ENCODE data around the gene C4orf50.

Gene C4orf50

GRCh38 chr4:5892323-5893003 is 125.8 kb downstream of the C4orf50 start:
- TF ChIP-seq, protein P1, sequence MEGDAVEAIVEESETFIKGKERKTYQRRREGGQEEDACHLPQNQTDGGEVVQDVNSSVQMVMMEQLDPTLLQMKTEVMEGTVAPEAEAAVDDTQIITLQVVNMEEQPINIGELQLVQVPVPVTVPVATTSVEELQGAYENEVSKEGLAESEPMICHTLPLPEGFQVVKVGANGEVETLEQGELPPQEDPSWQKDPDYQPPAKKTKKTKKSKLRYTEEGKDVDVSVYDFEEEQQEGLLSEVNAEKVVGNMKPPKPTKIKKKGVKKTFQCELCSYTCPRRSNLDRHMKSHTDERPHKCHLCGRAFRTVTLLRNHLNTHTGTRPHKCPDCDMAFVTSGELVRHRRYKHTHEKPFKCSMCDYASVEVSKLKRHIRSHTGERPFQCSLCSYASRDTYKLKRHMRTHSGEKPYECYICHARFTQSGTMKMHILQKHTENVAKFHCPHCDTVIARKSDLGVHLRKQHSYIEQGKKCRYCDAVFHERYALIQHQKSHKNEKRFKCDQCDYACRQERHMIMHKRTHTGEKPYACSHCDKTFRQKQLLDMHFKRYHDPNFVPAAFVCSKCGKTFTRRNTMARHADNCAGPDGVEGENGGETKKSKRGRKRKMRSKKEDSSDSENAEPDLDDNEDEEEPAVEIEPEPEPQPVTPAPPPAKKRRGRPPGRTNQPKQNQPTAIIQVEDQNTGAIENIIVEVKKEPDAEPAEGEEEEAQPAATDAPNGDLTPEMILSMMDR (IDR thresholded peaks at IDR 0.05; ENCODE audit: low read depth, low read length, missing control alignments), result no peak
- in situ Hi-C loops (cut with HindIII; ENCODE audit: low sequenced_read_pairs), result no loop called here
- H3K4me3 ChIP-seq (ENCODE audit: low read depth, low read length), result no peak overlapping the region
- no peak for DNase-seq (ENCODE audit: low read depth)

GRCh38 chr4:5891563-5892322 is 126.5 kb downstream of the C4orf50 start:
- TF ChIP-seq, protein P1 (IDR thresholded peaks at IDR 0.05; ENCODE audit: low read depth, low read length, missing control alignments), result no peak
- DNase-seq (ENCODE audit: low read depth), result no peak
- in situ Hi-C loops (cut with HindIII; ENCODE audit: low sequenced_read_pairs), result no loop called here
- H3K4me3 ChIP-seq (ENCODE audit: low read depth, low read length), result no peak overlapping the region

DNA sequence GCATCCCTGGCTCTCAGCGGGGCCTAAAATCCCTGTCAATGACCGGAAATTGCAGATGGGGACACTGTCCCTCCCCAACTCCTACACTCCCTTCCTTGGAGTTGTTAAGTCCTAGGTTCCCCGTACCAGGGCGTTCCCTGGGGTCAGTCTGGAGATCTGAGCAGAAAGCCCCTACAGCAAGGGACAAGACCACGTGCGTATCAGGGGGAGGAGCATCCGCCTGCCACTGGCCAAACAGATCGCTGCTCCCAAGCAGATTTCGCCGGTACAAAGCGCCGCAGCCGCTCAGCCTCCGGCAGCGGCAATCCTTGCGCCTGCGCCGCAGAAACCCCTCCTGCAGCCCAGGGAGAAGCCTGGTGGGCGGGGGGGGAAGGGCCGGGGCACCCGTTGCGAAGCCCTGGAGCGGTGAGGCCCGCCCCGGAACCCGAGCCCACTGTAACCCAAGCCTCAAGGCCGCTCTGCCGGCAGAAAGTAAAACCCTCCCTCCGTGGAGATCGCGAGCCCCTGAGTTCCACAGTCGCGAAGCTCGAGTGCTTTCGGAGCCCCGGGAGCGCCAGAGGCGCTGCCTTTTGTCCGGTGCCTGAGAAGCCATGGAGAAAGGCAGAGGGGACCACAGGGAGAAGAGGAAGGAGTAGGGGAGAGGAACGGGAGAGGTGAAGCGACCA is 128.0 kb downstream of the C4orf50 start:
- no peak overlapping the region for H3K4me3 ChIP-seq (ENCODE audit: low read depth, low read length)
- DNase-seq (ENCODE audit: low read depth), result no peak
- TF ChIP-seq, protein P1 (IDR thresholded peaks at IDR 0.05; ENCODE audit: low read depth, low read length, missing control alignments), result no peak
- in situ Hi-C loops (cut with HindIII; ENCODE audit: low sequenced_read_pairs), result no loop called here

- DNase-seq (ENCODE audit: low read depth), result no peak
- in situ Hi-C loops (cut with HindIII; ENCODE audit: low sequenced_read_pairs), result no loop called here
- TF ChIP-seq, protein P1 (IDR thresholded peaks at IDR 0.05; ENCODE audit: low read depth, low read length, missing control alignments), result no peak
- no peak overlapping the region for H3K4me3 ChIP-seq (ENCODE audit: low read depth, low read length)
Observed at GRCh38 chr4:5889002-5889696, 129.1 kb downstream of the C4orf50 start.

DNA sequence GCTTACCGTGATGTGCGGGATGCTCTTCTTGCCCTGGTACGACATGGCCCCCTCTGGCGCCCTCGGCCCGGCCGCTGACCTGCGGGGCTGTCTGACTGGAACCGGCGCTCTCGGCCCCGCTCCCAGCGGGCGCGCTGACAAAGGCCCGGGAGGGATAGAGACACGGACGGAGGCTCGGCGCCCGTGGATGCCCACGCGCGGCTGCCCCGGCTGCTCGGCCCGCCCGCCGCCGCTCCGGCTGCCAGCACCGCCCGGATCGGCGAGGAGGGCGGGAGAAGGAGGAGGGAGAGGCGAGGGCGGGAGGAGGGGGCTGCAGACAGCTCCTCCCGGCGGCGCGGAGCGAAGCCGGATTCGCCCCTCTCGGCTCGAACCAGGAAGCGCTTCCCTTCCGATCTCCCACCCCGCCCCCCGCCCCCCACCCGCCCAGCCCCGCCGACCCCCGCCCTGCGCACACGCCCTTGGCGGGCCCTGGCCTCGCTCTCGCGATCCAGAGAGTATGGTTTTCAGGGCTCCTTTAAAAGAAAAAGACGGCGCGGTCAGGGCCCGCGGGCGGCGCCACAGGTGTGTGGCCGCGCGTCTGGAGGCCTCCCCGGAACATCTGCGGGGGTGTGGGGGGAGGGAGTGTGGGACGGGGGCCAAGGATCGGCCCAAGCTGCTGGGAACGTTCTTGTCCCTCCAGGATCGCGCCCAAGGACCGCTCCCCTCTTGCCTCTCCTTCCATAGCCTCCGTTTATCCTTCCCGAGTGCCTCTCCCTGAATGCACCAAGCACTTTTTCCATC is 129.8 kb downstream of the C4orf50 start:
- TF ChIP-seq, protein P1 (IDR thresholded peaks at IDR 0.05; ENCODE audit: low read depth, low read length, missing control alignments), result no peak
- no peak for DNase-seq (ENCODE audit: low read depth)
- in situ Hi-C loops (cut with HindIII; ENCODE audit: low sequenced_read_pairs), result no loop called here
- peak overlapping the region; percentile 37 for H3K4me3 ChIP-seq (ENCODE audit: low read depth, low read length)

Data from astrocyte of the cerebellum (primary cell).